Stimulated activated CD4-positive, alpha-beta T cell treated with anti-CD3 and anti-CD28 coated beads, Interleukin-4, amount 100 ng/mL, for 4 hours (primary cell): ENCODE data around the gene ASIC2.

Experiments used
- DNase-seq, 2 experiments: peaks; one replicate each; pipeline ENCODE4 v3.0.0-alpha.2; 2020

ASIC2 gene

GRCh38 chr17:33055171-33055611 lies 237.9 kb downstream of the ASIC2 start:
- no peak for DNase-seq

DNA sequence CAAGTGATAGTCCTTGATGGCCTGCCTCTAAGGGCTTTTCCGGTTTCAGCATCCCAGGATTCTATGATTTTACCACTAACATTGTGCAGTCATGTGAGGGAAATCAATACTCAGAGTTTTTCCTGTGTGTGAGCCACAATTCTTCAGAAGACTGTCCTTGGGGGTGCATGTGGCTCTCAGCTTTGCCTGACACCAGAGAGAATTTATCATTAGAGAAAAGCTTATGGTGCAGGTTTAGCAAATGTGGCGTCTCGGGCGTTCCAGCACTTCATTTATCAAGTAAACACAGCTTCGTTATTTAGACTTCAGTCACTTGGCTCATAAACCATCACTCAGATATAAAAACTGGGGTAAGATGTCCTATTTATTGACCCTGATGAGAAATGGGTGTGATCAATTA lies 238.7 kb downstream of the ASIC2 start:
- no peak for DNase-seq

DNA sequence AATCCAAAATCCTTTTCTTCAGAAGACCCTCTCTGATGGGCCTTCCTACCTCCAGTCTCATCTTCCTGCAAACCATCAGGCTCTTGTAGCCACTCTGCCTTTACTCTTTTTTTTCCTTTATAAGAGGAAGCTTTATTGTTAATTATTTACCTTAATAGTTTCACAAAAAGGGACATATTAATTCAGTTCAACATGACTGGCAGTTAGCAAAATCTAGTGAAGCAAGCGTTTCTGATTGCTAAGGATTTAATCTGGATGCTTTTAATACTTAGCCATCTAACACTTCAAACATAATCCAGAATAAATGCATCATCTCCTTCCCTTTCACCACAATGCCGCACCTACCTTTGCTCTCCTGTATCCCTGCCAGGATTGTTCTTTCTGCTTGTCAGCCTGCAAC lies 239.4 kb downstream of the ASIC2 start:
- no peak for DNase-seq

- no peak for DNase-seq
Observed at GRCh38 chr17:33052856-33053255, 240.2 kb downstream of the ASIC2 start.

DNA sequence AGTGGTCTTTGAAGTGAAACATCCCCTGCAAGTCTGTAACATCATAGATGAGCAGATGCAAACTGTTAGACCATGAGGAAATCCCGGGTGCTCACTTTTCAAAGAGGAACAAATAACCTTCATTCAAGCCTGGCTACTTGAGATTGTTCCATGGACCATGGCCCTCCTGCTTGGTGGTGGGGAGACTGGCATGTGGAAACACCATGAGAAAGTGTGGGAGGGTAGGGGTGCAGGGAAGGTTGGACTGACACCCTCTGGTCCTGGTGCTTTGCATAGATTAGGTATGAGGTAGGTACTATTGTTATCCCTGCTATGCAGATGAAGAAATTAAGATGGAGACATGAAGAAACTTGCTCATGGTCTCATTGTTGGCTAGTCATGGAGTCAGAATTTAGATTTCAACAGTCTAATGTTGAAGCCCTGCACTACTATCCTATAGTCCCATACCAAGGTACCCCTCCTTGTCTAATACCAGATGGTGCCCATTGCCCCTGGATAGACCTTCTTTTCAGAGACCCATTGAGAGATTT lies 242.4 kb downstream of the ASIC2 start:
- DNase-seq = no peak

- peak; percentile 10 to 30 for DNase-seq
Observed at GRCh38 chr17:33049781-33050414, 243.2 kb downstream of the ASIC2 start.

DNA sequence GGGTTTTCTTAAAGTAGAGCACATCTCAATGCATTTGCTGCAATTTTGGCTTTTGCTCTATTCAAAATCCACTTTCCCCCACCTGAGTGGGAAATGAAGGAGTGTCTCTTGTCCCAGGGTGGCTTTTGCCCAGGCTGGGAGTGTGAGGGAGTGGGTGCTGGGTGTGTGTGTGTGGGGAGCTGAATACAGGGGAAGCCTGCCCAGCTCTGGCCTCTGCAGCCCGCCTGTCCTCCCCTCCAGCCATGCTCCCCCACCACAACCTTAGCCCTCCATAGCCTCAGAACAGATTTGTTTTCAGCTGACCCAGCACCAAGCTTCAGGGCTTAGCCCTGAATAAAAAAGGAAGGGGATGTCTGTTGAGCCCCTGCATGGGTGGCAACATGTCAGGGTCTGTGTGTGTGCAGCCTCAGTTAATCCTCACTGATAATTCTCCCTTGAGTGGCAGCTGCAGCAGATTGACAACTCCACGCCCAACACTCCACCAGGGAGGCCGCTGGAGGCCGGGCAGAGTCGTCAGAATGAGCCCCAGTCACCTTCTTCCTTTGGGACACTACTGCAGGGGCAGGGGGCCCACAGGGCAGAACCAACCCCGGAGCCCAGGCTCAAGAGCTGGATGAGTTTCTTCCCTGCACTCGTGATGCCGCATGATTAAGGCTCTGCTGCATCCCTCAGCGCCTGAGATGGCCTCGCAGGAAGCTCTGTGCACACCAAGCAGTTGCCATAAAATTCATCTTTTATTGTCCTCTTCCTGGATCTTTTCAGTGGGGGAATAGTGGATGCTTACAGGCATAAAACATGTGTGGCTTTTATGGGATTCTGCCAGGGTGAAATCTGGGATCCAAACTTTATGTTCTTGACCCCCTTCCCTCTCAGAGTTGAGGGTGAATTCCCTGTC lies 246.5 kb downstream of the ASIC2 start:
- DNase-seq = no peak

DNA sequence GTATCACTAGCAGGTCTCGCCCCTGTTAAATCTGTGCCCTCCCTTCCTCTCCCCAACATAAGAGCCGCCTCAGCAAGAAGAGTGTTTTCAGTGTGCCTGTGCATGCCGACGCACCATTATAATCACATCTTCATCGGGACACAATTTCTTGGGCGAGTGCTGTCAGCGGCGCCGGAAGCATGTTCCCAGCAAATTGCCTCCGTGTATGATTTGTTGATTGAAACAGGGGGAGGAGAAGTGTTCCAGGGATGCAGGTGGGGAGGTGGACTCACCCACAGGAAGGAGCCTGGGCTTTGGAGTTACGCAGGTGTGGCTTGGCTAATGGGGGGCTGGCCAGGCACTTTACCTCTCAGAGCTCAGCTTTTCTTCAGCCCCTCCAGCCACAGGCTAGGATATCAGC lies 247.9 kb downstream of the ASIC2 start:
- DNase-seq = no peak

DNA sequence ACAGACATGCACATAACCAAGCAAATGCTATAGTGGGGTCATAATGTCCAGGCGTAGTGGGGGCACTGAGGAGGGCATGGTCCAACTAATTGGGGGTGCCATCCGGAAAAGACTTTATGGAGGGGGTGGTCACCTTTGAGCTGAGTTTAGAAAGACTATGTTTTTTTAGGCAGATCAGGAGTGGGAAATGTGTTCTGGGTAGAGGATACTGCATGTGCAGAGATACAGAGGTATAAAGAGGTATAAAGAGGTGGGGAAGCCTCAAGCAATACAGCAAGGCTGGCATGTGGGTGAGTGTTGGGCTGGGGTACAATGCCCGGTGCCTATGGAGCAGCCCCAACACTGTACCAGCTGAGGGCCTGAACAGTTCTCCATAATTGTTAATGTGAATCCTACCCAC lies 248.3 kb downstream of the ASIC2 start:
- DNase-seq = no peak

DNA sequence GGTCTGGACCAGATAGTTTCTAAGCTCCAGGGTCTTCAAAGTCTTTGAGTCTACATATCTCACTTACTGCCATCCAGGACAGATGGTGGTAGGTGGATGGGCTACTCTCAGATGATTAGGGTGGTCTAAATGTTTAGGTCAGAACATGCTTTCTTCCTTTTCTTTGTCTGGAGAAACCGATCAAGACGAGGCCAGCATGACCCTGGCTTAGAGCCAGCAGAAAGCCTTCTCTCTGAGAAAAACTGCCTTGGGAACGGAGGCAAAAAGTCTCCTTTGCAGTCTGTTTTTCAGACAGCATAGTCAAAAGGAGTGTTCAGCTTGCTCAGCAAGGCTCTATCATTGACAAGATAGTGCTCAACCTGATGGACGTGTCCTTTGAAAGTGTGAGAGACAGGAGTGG lies 252.6 kb downstream of the ASIC2 start:
- DNase-seq = no peak

DNA sequence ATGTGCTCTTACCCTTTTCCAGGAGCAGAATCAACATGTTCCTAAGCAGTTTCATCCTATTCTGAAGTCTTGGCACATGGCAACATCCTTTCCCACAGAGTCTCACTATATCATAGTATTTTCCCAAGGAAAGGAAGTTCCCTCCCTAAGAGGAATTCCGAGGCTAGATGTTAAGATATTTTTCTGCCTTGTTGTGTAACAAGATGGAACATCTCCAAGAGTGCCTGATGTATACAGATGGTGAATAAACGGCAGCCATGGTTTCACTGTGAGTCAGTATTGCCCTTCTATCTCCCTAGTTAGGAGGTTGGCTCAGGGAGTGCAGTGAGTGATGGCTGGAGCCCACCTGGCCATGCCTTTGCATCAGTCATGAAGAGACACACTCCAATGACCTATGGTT lies 253.2 kb downstream of the ASIC2 start:
- DNase-seq = no peak

GRCh38 chr17:33038740-33039139 lies 254.4 kb downstream of the ASIC2 start:
- DNase-seq = no peak

GRCh38 chr17:33033176-33033575 lies 259.9 kb downstream of the ASIC2 start:
- DNase-seq = no peak

DNA sequence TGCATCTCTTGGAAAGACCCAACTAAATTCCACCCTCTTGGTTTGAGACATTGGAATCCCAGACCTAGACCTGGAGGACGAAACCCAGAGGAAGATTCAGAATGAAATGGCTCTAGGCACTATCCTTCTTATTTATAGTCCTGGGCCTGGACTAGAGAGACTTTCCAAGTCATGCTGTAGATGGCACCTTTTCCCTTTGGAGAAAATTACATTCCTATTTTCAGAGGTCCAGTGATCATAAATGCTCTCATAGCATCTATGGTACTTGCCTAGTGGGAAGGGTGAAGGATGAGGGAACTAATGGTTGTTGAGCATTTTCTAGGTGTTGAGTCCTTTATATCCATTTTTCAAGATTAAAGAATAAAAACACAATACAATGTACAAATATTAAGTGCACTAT lies 264.3 kb downstream of the ASIC2 start:
- no peak for DNase-seq

GRCh38 chr17:33028061-33028460 lies 265.0 kb downstream of the ASIC2 start:
- no peak for DNase-seq

- DNase-seq = no peak
Observed at GRCh38 chr17:33024688-33025486, 268.2 kb downstream of the ASIC2 start.

DNA sequence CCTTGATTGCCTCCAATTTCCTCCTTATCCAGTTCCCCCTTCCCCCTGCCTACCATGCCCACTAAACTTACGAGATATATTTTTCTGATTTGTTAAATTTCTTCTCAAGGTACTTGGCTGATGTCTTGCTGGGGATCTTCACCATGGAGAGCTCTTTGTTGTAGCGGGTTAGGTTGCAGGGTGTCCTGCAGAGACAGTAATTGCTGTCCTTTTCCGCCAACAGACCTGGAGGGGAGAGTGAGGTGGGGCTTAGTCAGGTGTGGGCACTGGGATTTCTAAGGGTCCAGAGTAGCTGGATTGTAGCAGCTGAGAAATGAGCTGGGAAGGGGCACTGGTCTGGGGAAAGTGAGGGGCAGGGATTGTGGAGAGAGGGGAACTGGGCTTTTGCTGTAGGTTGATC lies 269.3 kb downstream of the ASIC2 start:
- no peak for DNase-seq

- DNase-seq = no peak
Observed at GRCh38 chr17:33021731-33022408, 271.2 kb downstream of the ASIC2 start.

GRCh38 chr17:33019161-33019890 lies 273.8 kb downstream of the ASIC2 start:
- DNase-seq = no peak

DNA sequence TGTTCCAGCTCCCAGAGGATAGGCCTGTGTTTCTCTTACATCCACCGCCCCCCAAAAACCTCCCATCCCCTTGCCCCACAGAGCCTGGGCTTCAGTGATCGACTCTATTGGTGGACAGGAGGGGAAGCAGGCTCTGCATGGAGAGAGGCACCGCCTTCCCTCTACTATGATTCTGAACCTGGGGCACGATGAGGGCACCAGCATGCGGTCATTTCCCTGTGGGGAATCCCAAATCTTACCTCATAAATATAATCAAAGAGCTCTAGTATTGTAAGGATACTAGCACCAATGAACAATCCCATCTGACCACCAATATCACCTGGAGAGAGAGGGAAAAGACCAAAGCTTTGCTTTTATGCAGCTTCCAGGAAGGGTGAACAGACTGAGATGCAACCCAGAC lies 275.7 kb downstream of the ASIC2 start:
- DNase-seq = no peak

DNA sequence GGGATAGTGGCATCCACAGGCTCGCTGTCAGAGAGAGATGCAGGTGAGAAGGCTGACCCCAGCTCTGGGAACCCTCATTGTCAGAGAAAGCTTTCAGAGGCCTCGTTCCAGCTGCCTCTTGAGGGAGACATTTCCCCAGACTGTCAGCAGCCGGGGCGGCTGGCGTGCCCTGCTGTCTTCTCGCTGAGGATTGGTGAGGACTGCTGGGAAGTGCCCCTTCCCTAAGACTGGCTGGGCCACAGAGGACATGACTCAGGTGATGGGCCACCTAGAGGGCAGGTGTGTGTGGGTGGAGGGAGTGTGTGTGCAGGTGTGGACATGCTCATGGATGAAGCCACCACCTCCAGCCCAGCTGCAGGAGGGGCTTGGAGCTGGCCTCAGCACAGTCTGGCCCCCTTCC lies 276.2 kb downstream of the ASIC2 start:
- DNase-seq = no peak
